CD4-positive, alpha-beta T cell (primary cell): ENCODE measurements around the gene THSD1. TPM values are rescaled to one million over a fixed set of nuclear protein-coding genes. Genes with fewer than 3 reads are reported as not detected.

Source experiments
- ATAC-seq: fragments of 200-7000 bp; cut with Tn5 transposase; one replicate; pipeline ENCODE4 v1.10.0; 2022; ENCODE audit warnings: mild to moderate bottlenecking; ENCODE audit not compliant: poor library complexity
- CTCF ChIA-PET: fragments of 350-600 bp; sonication (Branson Sonifier 250); formaldehyde crosslinking; loops from one replicate; lab custom pipeline; 2021; ENCODE audit warnings: antibody characterized with exemption, inconsistent platforms; lab: Charles Lee
- POLR2A ChIA-PET: fragments of 350-600 bp; sonication (Branson Sonifier 250); formaldehyde crosslinking; loops from one replicate; lab custom pipeline; 2021; ENCODE audit warnings: antibody characterized with exemption, inconsistent platforms; lab: Charles Lee
- DNase-seq, 14 experiments: peaks; one replicate each; pipeline ENCODE4 v3.0.0-alpha.2; 2013 to 2020; ENCODE audit warnings: mixed read lengths in 2 of 14
- H3K27ac ChIP-seq, 2 donors: one replicate each; pipeline versions ENCODE4 v1.5.1 to v1.7.0; 2013; ENCODE audit warnings: low read length in 2 of 2, low read depth in 1 of 2, mild to moderate bottlenecking in 1 of 2
- H3K27me3 ChIP-seq, 2 experiments: 1 replicate in 1 of 2; 2 replicates in 1 of 2; pipeline versions ENCODE4 v1.6.1 to v1.7.0; 2013; ENCODE audit warnings: low read length in 2 of 2, control low read depth in 1 of 2, mild to moderate bottlenecking in 1 of 2, moderate library complexity in 1 of 2; ENCODE audit not compliant: insufficient read depth in 2 of 2, control insufficient read depth in 1 of 2
- H3K36me3 ChIP-seq: one replicate; pipeline ENCODE4 v1.6.1; 2013; ENCODE audit warnings: low read length, control low read depth; ENCODE audit not compliant: insufficient read depth
- H3K4me1 ChIP-seq: one replicate; pipeline ENCODE4 v1.6.1; 2013; ENCODE audit warnings: low read length, control low read depth; ENCODE audit not compliant: insufficient read depth
- H3K4me3 ChIP-seq: one replicate; pipeline ENCODE4 v1.5.1; 2013; ENCODE audit warnings: mild to moderate bottlenecking, low read length, moderate library complexity
- H3K9me3 ChIP-seq, 2 experiments: 1 replicate in 1 of 2; 2 replicates in 1 of 2; pipeline versions ENCODE4 v1.6.1 to v1.7.0; 2013; ENCODE audit warnings: low read length in 2 of 2, mild to moderate bottlenecking in 2 of 2, control low read depth in 1 of 2, moderate library complexity in 1 of 2; ENCODE audit not compliant: control insufficient read depth in 1 of 2, insufficient read depth in 1 of 2
- H3K27ac Mint-ChIP-seq: one replicate; pipeline ENCODE4 v1.8.0; 2020; ENCODE audit warnings: mixed read lengths
- H3K27me3 Mint-ChIP-seq: one replicate; pipeline ENCODE4 v1.8.0; 2021; ENCODE audit warnings: mixed read lengths
- H3K36me3 Mint-ChIP-seq: one replicate; pipeline ENCODE4 v1.8.0; 2021; ENCODE audit warnings: low read depth, mixed read lengths
- H3K4me1 Mint-ChIP-seq: one replicate; pipeline ENCODE4 v1.8.0; 2021; ENCODE audit warnings: low read depth, mixed read lengths
- H3K4me3 Mint-ChIP-seq: one replicate; pipeline ENCODE4 v1.8.0; 2020; ENCODE audit warnings: mild to moderate bottlenecking, mixed read lengths
- H3K9me3 Mint-ChIP-seq: one replicate; pipeline ENCODE4 v1.8.0; 2020; ENCODE audit warnings: mixed read lengths
- CTCF ChIP-seq: fragments of 200-600 bp; IDR thresholded peaks from one replicate; pipeline ENCODE4 v1.8.0; 2022; ENCODE audit warnings: antibody characterized with exemption, mild to moderate bottlenecking
- intact Hi-C, 2 experiments: fragments of 100-400 bp; cut with DNase I in 1 of 2; cut with micrococcal nuclease in 1 of 2; formaldehyde crosslinking; loops; one replicate each; pipeline versions ENCODE4 v1.15.1 to v1.9.0; 2023 to 2025; cut with DNase I, micrococcal nuclease
- total RNA-seq, 174 experiments: library from RNA in 2 of 174; stranded (reverse) in 2 of 174; gene quantifications; one replicate each; pipeline ENCODE4 v1.2.3 and lab custom pipeline; 2021 to 2026

THSD1 gene
- total RNA-seq, 2 experiments from 2014 or later: 0.53 to 0.60 TPM

DNA sequence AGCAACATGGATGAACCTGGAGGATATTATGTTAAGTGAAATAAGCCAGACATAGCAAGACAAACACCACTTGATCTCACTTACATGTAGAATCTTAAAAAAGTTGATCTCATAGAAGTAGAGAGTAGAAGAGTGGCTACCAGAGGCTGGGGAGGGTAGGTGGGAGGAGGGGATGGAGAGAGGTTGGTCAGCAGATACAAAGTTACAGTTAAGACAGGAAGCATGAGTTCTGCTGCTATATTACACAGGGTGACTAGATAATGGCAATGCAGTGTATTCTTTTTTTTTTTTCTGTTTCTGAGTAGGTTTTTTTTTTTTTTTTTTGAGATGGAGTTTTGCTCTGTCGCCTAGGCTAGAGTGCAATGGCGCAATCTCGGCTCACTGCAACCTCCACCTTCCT is 15.2 kb upstream of the THSD1 start:
- DNase-seq (no peak), ATAC-seq (no peak)
- TF ChIP-seq CTCF: no peak
- ChIA-PET POLR2A (no interaction called here), CTCF (interaction anchor here (1.8 kb wide), 1 partner anchor 30 kb away, joined by 3 read pairs; no protein-coding TSS in a partner anchor)
- intact Hi-C loops: no loop called here
- no peaks in the 10 kb centered on the region for H3K9me3 ChIP-seq
- Mint-ChIP-seq H3K4me3 (no peak overlapping the region), H3K9me3 (no peaks in the 10 kb centered on the region), H3K36me3 (peaks cover 77% of the 10 kb centered on the region), H3K27me3 (no peaks in the 10 kb centered on the region), H3K4me1 (no peaks in the 10 kb centered on the region), H3K27ac (no peak overlapping the region)
- peaks cover 49% of the 10 kb centered on the region for H3K36me3 ChIP-seq
- H3K27ac ChIP-seq: no peak overlapping the region
- H3K27me3 ChIP-seq: no peaks in the 10 kb centered on the region
- no peak overlapping the region for H3K4me3 ChIP-seq
- no peaks in the 10 kb centered on the region for H3K4me1 ChIP-seq

- Histone ChIP-seq H3K9me3 (no peaks in the 10 kb centered on the region), H3K36me3 (peaks cover 63% of the 10 kb centered on the region), H3K27ac (no peak overlapping the region), H3K4me3 (no peak overlapping the region), H3K27me3 (no peaks in the 10 kb centered on the region), H3K4me1 (no peaks in the 10 kb centered on the region)
- no peaks in the 10 kb centered on the region for H3K9me3 Mint-ChIP-seq
- H3K27me3 Mint-ChIP-seq: no peaks in the 10 kb centered on the region
- H3K4me1 Mint-ChIP-seq: no peaks in the 10 kb centered on the region
- ATAC-seq: no peak
- H3K27ac Mint-ChIP-seq: no peak overlapping the region
- no peak overlapping the region for H3K4me3 Mint-ChIP-seq
- POLR2A ChIA-PET: no interaction called here
- H3K36me3 Mint-ChIP-seq: peaks cover 77% of the 10 kb centered on the region
- no peak for TF ChIP-seq CTCF
- CTCF ChIA-PET: no interaction called here
- DNase-seq: no peak
- intact Hi-C loops: loop anchor here in 1 of 2 experiments (10.0 kb wide), 1 partner anchor 674 kb away; no protein-coding TSS in a partner anchor
These were observed 13.1 kb upstream of the THSD1 start for GRCh38 chr13:52419080-52419479.

- H3K4me3 Mint-ChIP-seq: no peak overlapping the region
- TF ChIP-seq CTCF: no peak
- no peaks in the 10 kb centered on the region for H3K4me1 ChIP-seq
These were observed 9.0 kb upstream of the THSD1 start for GRCh38 chr13:52414963-52415362.

More at GRCh38 chr13:52414963-52415362, 9.0 kb upstream of the THSD1 start:
- ChIA-PET CTCF (interaction anchor here (2.5 kb wide), 1 partner anchor 35 kb away, joined by 8 read pairs; the partner anchor contains the start of gene VPS36), POLR2A (no interaction called here)
- intact Hi-C loops: loop anchor here in 1 of 2 experiments (10.0 kb wide), 1 partner anchor 670 kb away; no protein-coding TSS in a partner anchor
- DNase-seq (no peak), ATAC-seq (no peak)
- H3K4me1 Mint-ChIP-seq: no peaks in the 10 kb centered on the region
- H3K36me3 Mint-ChIP-seq: peaks cover 74% of the 10 kb centered on the region
- H3K4me3 ChIP-seq: no peak overlapping the region
- peaks cover 46% of the 10 kb centered on the region for H3K36me3 ChIP-seq
- H3K27ac ChIP-seq: no peak overlapping the region
- H3K27me3 ChIP-seq: no peaks in the 10 kb centered on the region
- no peaks in the 10 kb centered on the region for H3K9me3 Mint-ChIP-seq
- no peaks in the 10 kb centered on the region for H3K9me3 ChIP-seq
- no peaks in the 10 kb centered on the region for H3K27me3 Mint-ChIP-seq
- no peak overlapping the region for H3K27ac Mint-ChIP-seq
